HepG2 (cell line): ENCODE measurements around the gene SNRNP200. TPM values are rescaled to one million over a fixed set of nuclear protein-coding genes. Genes with fewer than 3 reads are reported as not detected.

Source experiments
- ATAC-seq: fragments of 200-7000 bp; cut with Tn5 transposase; 3 replicates; pipeline ENCODE4 v1.9.1; 2020; ENCODE audit warnings: mild to moderate bottlenecking, moderate library complexity
- BruUV-seq: library from RNA; stranded (reverse); fragments of 400-500 nt; replicated peaks from 2 replicates; lab custom pipeline; 2021; lab: Mats Ljungman, UMichigan
- CTCF ChIA-PET: fragments of 300-600 bp; formaldehyde crosslinking; extraction: SDS; loops from one replicate; lab custom pipeline; 2021; ENCODE audit warnings: low total read pairs, inconsistent platforms, low intra/inter-chr PET ratio; lab: Yijun Ruan, JAX
- POLR2A ChIA-PET: fragments of 350-600 bp; sonication (Branson Sonifier 250); formaldehyde crosslinking; loops from one replicate; lab custom pipeline; 2020; ENCODE audit warnings: antibody characterized with exemption, inconsistent platforms; lab: Yijun Ruan, JAX
- DNase-seq: peaks from one replicate; pipeline ENCODE4 v3.0.0-alpha.2; 2015; ENCODE audit warnings: low spot score
- FAIRE-seq: peaks from 3 replicates; lab custom pipeline; 2011; peaks lifted over from hg19 to GRCh38; lab: Jason Lieb, UNC
- H2AFZ ChIP-seq: one replicate; pipeline ENCODE4 v1.6.1; 2011; ENCODE audit warnings: low read length, inconsistent platforms
- H3K27ac ChIP-seq: fragments of 300-600 bp; 3 replicates; pipeline ENCODE4 v1.8.0; 2011; ENCODE audit warnings: mixed run types, mild to moderate bottlenecking, mixed read lengths, low read length, inconsistent platforms; ENCODE audit not compliant: insufficient read depth; ENCODE audit errors: extremely low read length
- H3K27me3 ChIP-seq, 2 experiments: fragments of 200-600 bp in 1 of 2; 2 replicates in 1 of 2; 3 replicates in 1 of 2; pipeline versions ENCODE4 v1.6.0 to v1.8.0; 2011; ENCODE audit warnings: low read length in 2 of 2, mild to moderate bottlenecking in 2 of 2, moderate library complexity in 2 of 2, inconsistent platforms in 1 of 2; ENCODE audit not compliant: insufficient read depth in 2 of 2, control insufficient read depth in 1 of 2
- H3K36me3 ChIP-seq, 2 experiments: fragments of 200-600 bp in 1 of 2; replicated peaks in 1 of 2; 2 replicates in 1 of 2; 3 replicates in 1 of 2; pipeline versions ENCODE4 v1.5.1 to v1.8.0; 2011; ENCODE audit warnings: low read length in 2 of 2, inconsistent platforms in 1 of 2; ENCODE audit not compliant: insufficient read depth in 2 of 2, control insufficient read depth in 1 of 2
- H3K4me1 ChIP-seq: 2 replicates; pipeline ENCODE4 v1.5.1; 2012; ENCODE audit warnings: low read length, inconsistent platforms; ENCODE audit not compliant: insufficient read depth
- H3K4me2 ChIP-seq: 2 replicates; pipeline ENCODE4 v1.6.0; 2011; ENCODE audit warnings: low read depth, low read length, inconsistent platforms
- H3K4me3 ChIP-seq, 3 experiments: fragments of 200-600 bp in 1 of 3; sonication (generic), shearing (Covaris generic) in 1 of 3; replicated peaks in 1 of 3; 2 replicates each; pipeline ENCODE4 v1.5.1; 2011 to 2016; ENCODE audit warnings: low read length in 3 of 3, inconsistent platforms in 2 of 3, low read depth in 2 of 3, mild to moderate bottlenecking in 2 of 3, control low read depth in 1 of 3, mixed read lengths in 1 of 3; ENCODE audit not compliant: insufficient read depth in 1 of 3
- H3K79me2 ChIP-seq: one replicate; pipeline ENCODE4 v1.6.1; 2011; ENCODE audit warnings: low read length, inconsistent platforms; ENCODE audit not compliant: insufficient read depth
- H3K9ac ChIP-seq: 2 replicates; pipeline ENCODE4 v1.6.0; 2011; ENCODE audit warnings: mild to moderate bottlenecking, low read depth, low read length, inconsistent platforms; ENCODE audit not compliant: insufficient read depth
- H3K9me3 ChIP-seq: 2 replicates; pipeline ENCODE4 v1.5.1; 2012; ENCODE audit warnings: mild to moderate bottlenecking, low read length
- H4K20me1 ChIP-seq: 2 replicates; pipeline ENCODE4 v1.6.0; 2011; ENCODE audit warnings: inconsistent platforms, mild to moderate bottlenecking, low read length, moderate library complexity; ENCODE audit not compliant: insufficient read depth
- BRD4 ChIP-seq: sonication (generic); formaldehyde crosslinking; IDR thresholded peaks from 2 replicates; pipeline ENCODE4 v1.4.0; 2020; ENCODE audit warnings: missing genetic modification reagents
- KAT8 ChIP-seq: IDR thresholded peaks from 2 replicates; pipeline ENCODE4 v1.6.1; 2016; ENCODE audit warnings: missing genetic modification reagents, missing compliant biosample characterization
- SUZ12 ChIP-seq: fragments of 150-350 bp; IDR thresholded peaks from 2 replicates; pipeline ENCODE4 v1.6.1; 2014; ENCODE audit warnings: low read depth, low read length
- ZSCAN31 ChIP-seq: sonication (generic); formaldehyde crosslinking; IDR thresholded peaks from 2 replicates; pipeline ENCODE4 v1.5.0; 2020; ENCODE audit warnings: low read depth, mild to moderate bottlenecking, missing genetic modification reagents
- WGBS: methylation state at CpG from one replicate; pipeline ENCODE4 v1.1.6; 2017; ENCODE audit warnings: low lambda C conversion rate; 5-methylcytosine and 5-hydroxymethylcytosine counted together
- in situ Hi-C: cut with HindIII; loops from 2 replicates; pipeline ENCODE4 v1.10.0; 2017; ENCODE audit warnings: low pct_unique_long_range_greater_than_20kb; ENCODE audit not compliant: extremely low pct_ligation_motif_present
- intact Hi-C: fragments of 100-400 bp; cut with micrococcal nuclease; formaldehyde crosslinking; loops from one replicate; pipeline ENCODE4 v1.10.0; 2022; ENCODE audit not compliant: unreplicated experiment
- polyA plus RNA-seq, 8 experiments: library from polyadenylated mRNA; depleted of rRNA in 3 of 8; stranded (reverse) in 7 of 8; unstranded in 1 of 8; fragments of >200 nt; fragmentation: Illumina TruSeq in 4 of 8; extraction: Trizol in 4 of 8; gene quantifications; 2 replicates each; pipeline versions ENCODE4 v1.2.1 to v1.2.3, GENCODE V29; 2011 to 2016; ENCODE audit warnings: low read depth in 4 of 8, missing spikeins in 1 of 8, mixed read lengths in 1 of 8; ENCODE audit not compliant: insufficient read depth in 1 of 8
- total RNA-seq, 5 experiments: library from RNA; depleted of rRNA; stranded (reverse); fragments of >200 nt; fragmentation: Illumina TruSeq; extraction: Trizol; gene quantifications; 2 replicates each; pipeline ENCODE4 v1.2.3, GENCODE V29; 2016; ENCODE audit warnings: low read depth in 1 of 5
- TF ChIP-seq, protein P1 (sequence below): sonication (generic); formaldehyde crosslinking; IDR thresholded peaks from 2 replicates; pipeline ENCODE4 v1.5.1; 2020; ENCODE audit warnings: missing genetic modification reagents, mild to moderate bottlenecking, borderline replicate concordance
- TF ChIP-seq, protein P2 (sequence below): sonication (generic); formaldehyde crosslinking; IDR thresholded peaks from 2 replicates; pipeline ENCODE4 v1.4.0; 2020; ENCODE audit warnings: missing genetic modification reagents
- TF ChIP-seq, protein P3 (sequence below): sonication (generic); formaldehyde crosslinking; conservative IDR thresholded peaks from 2 replicates; pipeline ENCODE4 v1.4.0; 2020; ENCODE audit warnings: missing genetic modification reagents
- TF ChIP-seq, protein P4 (sequence below): sonication (generic); formaldehyde crosslinking; IDR thresholded peaks from 2 replicates; pipeline ENCODE4 v1.9.0; 2021; ENCODE audit warnings: missing genetic modification reagents, borderline replicate concordance

Gene SNRNP200
- total and polyA plus RNA-seq, 2 of the 13 experiments (the other 11 are each of a cell fraction or from before 2014, with no cell fraction given): 99.0 to 232 TPM

DNA sequence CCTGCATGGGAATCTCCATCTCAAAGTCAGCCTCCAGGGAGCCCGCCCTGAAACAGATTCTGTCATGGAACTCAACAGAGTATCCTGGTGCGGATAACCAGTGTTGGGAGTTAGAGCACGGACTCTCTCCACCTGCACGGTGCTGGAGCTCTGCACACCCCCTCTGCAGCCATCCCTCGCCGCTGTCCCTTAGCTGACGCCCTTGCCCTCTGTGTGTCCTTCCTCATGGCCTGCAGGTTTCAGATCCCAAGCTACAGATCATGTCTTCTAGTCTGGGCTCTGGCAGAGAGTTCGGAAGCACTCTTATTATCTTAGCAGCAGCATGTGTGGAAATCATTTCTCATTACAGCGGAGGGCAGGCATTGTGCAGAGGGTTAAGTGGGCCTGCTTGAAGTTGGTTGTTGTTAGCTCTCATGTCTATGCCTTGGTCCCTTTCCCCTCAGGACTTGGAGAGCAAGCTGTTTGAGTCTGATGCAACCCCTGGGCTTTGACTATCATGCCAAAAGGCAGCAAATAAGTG, 65.5 kb downstream of the SNRNP200 start:
- H3K9ac ChIP-seq: no peak overlapping the region
- TF ChIP-seq BRD4: no peak
- TF ChIP-seq, protein P1, sequence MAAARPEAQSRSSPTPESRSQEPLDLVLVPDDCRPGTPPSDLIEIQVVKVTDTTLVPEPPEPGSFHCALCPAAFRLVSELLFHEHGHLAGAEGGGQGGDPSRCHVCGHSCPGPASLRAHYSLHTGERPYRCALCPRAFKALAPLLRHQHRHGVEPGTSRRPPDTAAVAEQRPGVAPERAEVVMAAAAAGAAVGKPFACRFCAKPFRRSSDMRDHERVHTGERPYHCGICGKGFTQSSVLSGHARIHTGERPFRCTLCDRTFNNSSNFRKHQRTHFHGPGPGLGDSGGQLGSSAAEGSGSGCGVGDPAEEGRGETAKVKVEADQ: no peak
- TF ChIP-seq, protein P2, sequence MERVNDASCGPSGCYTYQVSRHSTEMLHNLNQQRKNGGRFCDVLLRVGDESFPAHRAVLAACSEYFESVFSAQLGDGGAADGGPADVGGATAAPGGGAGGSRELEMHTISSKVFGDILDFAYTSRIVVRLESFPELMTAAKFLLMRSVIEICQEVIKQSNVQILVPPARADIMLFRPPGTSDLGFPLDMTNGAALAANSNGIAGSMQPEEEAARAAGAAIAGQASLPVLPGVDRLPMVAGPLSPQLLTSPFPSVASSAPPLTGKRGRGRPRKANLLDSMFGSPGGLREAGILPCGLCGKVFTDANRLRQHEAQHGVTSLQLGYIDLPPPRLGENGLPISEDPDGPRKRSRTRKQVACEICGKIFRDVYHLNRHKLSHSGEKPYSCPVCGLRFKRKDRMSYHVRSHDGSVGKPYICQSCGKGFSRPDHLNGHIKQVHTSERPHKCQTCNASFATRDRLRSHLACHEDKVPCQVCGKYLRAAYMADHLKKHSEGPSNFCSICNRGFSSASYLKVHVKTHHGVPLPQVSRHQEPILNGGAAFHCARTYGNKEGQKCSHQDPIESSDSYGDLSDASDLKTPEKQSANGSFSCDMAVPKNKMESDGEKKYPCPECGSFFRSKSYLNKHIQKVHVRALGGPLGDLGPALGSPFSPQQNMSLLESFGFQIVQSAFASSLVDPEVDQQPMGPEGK (CRISPR knock-in tag): no peak
- TF ChIP-seq, all 625 proteins: peak for 0
- H4K20me1 ChIP-seq: no peaks in the 10 kb centered on the region
- no peak overlapping the region for H3K4me3 ChIP-seq
- BruUV-seq: no TSS peak
- peaks cover 16% of the 10 kb centered on the region; the same call in 1 of the 2 replicates for H3K4me1 ChIP-seq
- no peaks in the 10 kb centered on the region for H3K27me3 ChIP-seq
- H3K27ac ChIP-seq: no peak overlapping the region
- FAIRE-seq (no peak), ATAC-seq (peak; percentile 18; the same call in 2 of the 3 replicates), DNase-seq (no peak)
- H2AFZ ChIP-seq: no peak overlapping the region
- H3K79me2 ChIP-seq: no peaks in the 10 kb centered on the region
- intact Hi-C loops (no loop called here), in situ Hi-C loops (no loop called here)
- 91% methylated on average over 8 of the region's 9 CpGs for WGBS
- CTCF ChIA-PET: no interaction called here
- H3K36me3 ChIP-seq: peaks cover 2 to 17% of the 10 kb centered on the region in 2 experiments; a peak in 3 of 5 replicates
- H3K9me3 ChIP-seq: no peaks in the 10 kb centered on the region
- POLR2A ChIA-PET: interaction anchor here (0.9 to 1.8 kb wide), 2 partner anchors 22 to 31 kb away, joined by 3 to 8 read pairs; partner anchors contain the start of gene STARD7
- H3K4me2 ChIP-seq: no peak overlapping the region

DNA sequence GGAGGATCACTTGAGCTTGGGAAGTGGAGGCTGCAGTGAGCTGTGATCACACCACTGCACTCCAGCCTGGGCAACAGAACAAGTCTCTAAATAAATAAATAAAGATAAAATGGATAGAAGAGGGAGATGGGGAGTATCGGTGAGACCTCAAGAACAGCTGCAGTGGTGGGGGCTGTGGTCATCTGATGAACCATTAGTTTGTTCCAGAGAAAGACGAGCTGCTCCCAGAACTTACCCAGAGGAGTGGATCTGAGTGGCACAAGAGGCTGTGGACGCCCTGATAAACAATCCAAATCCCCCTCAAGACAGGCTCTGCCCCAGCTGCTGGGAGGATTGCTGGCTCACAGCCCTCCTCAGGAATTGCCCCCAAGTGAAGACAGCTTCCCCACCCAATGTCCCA, 66.3 kb downstream of the SNRNP200 start:
- FAIRE-seq: no peak
- POLR2A ChIA-PET: interaction anchor here (0.9 to 1.8 kb wide), 3 partner anchors 21 to 30 kb away, joined by 3 to 8 read pairs (median 3); partner anchors contain the start of gene STARD7
- no peak for ATAC-seq
- TF ChIP-seq SUZ12 (no peak), KAT8 (CRISPR knock-in tag) (no peak), ZSCAN31 (CRISPR knock-in tag) (no peak)
- TF ChIP-seq, protein P3, sequence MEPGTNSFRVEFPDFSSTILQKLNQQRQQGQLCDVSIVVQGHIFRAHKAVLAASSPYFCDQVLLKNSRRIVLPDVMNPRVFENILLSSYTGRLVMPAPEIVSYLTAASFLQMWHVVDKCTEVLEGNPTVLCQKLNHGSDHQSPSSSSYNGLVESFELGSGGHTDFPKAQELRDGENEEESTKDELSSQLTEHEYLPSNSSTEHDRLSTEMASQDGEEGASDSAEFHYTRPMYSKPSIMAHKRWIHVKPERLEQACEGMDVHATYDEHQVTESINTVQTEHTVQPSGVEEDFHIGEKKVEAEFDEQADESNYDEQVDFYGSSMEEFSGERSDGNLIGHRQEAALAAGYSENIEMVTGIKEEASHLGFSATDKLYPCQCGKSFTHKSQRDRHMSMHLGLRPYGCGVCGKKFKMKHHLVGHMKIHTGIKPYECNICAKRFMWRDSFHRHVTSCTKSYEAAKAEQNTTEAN: no peak
- TF ChIP-seq, protein P4, sequence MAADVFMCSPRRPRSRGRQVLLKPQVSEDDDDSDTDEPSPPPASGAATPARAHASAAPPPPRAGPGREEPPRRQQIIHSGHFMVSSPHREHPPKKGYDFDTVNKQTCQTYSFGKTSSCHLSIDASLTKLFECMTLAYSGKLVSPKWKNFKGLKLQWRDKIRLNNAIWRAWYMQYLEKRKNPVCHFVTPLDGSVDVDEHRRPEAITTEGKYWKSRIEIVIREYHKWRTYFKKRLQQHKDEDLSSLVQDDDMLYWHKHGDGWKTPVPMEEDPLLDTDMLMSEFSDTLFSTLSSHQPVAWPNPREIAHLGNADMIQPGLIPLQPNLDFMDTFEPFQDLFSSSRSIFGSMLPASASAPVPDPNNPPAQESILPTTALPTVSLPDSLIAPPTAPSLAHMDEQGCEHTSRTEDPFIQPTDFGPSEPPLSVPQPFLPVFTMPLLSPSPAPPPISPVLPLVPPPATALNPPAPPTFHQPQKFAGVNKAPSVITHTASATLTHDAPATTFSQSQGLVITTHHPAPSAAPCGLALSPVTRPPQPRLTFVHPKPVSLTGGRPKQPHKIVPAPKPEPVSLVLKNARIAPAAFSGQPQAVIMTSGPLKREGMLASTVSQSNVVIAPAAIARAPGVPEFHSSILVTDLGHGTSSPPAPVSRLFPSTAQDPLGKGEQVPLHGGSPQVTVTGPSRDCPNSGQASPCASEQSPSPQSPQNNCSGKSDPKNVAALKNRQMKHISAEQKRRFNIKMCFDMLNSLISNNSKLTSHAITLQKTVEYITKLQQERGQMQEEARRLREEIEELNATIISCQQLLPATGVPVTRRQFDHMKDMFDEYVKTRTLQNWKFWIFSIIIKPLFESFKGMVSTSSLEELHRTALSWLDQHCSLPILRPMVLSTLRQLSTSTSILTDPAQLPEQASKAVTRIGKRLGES (CRISPR knock-in tag): no peak

More for the DNA sequence above, 66.3 kb downstream of the SNRNP200 start:
- H4K20me1 ChIP-seq: no peaks in the 10 kb centered on the region
- BruUV-seq: no TSS peak
- H3K4me2 ChIP-seq: no peak overlapping the region
- no peaks in the 10 kb centered on the region for H3K27me3 ChIP-seq
- CTCF ChIA-PET: no interaction called here
- in situ Hi-C loops (no loop called here), intact Hi-C loops (no loop called here)
- H3K36me3 ChIP-seq: peaks cover 2 to 17% of the 10 kb centered on the region in 2 experiments; a peak in 3 of 5 replicates
- no peak overlapping the region for H3K9ac ChIP-seq
- no peak for DNase-seq
- H3K9me3 ChIP-seq: no peaks in the 10 kb centered on the region
- H3K79me2 ChIP-seq: no peaks in the 10 kb centered on the region
- H3K4me3 ChIP-seq: no peak overlapping the region
- no peak overlapping the region for H3K27ac ChIP-seq
- no peak overlapping the region for H2AFZ ChIP-seq
- WGBS: 95% methylated on average over 3 of the region's 3 CpGs
- H3K4me1 ChIP-seq: peaks cover 16% of the 10 kb centered on the region; the same call in 1 of the 2 replicates
